Measurements from ENCODE around the gene NLRP10.

- TF ChIP-seq ZNF70 (CRISPR knock-in tag; IDR thresholded peaks at IDR 0.05) (no peak), CREB5 (CRISPR knock-in tag; IDR thresholded peaks at IDR 0.05; ENCODE audit: low read depth) (no peak), ZFP30 (CRISPR knock-in tag; IDR thresholded peaks at IDR 0.05) (no peak), ZFP3 (CRISPR knock-in tag; IDR thresholded peaks at IDR 0.05) (no peak), ARNTL (CRISPR knock-in tag; IDR thresholded peaks at IDR 0.05; ENCODE audit: borderline replicate concordance, low read depth) (no peak), PATZ1 (CRISPR knock-in tag; IDR thresholded peaks at IDR 0.05; ENCODE audit: borderline replicate concordance) (no peak), SNAI2 (CRISPR knock-in tag; IDR thresholded peaks at IDR 0.05) (no peak), RARB (CRISPR knock-in tag; IDR thresholded peaks at IDR 0.05) (no peak), TCF4 (CRISPR knock-in tag; IDR thresholded peaks at IDR 0.05; ENCODE audit: borderline replicate concordance) (no peak), TOX (CRISPR knock-in tag; IDR thresholded peaks at IDR 0.05; ENCODE audit: borderline replicate concordance) (no peak), ISL1 (CRISPR knock-in tag; IDR thresholded peaks at IDR 0.05) (no peak), POU6F1 (CRISPR knock-in tag; IDR thresholded peaks at IDR 0.05; ENCODE audit: borderline replicate concordance, low read depth) (no peak)
These were observed 34.1 kb downstream of the NLRP10 start, which contains the start of gene OR10A6 for GRCh38 chr11:7931168-7931567.
